HG02759 (cell line): ENCODE measurements around the gene SYTL5.

Experiments
- ATAC-seq: cut with Tn5 transposase; IDR thresholded peaks from one replicate; pipeline ENCODE4 v1.9.1; 2021; ENCODE audit warnings: mild to moderate bottlenecking, moderate library complexity; ENCODE audit not compliant: unreplicated experiment

The SYTL5 gene

GRCh38 chrX:38087594-38087993, 81.2 kb downstream of the SYTL5 start:
- ATAC-seq, result no peak

GRCh38 chrX:38089173-38089982, 83.0 kb downstream of the SYTL5 start:
- ATAC-seq, result no peak

GRCh38 chrX:38095971-38096529, 89.7 kb downstream of the SYTL5 start:
- ATAC-seq, result no peak

- ATAC-seq, result no peak
Measured at GRCh38 chrX:38099688-38100087, 93.3 kb downstream of the SYTL5 start.

- no peak for ATAC-seq
Measured at GRCh38 chrX:38102240-38102639, 95.9 kb downstream of the SYTL5 start.

GRCh38 chrX:38102875-38103274, 96.5 kb downstream of the SYTL5 start:
- ATAC-seq, result no peak

GRCh38 chrX:38103857-38104812, 97.8 kb downstream of the SYTL5 start:
- no peak for ATAC-seq

- ATAC-seq, result no peak
Measured at GRCh38 chrX:38105216-38105725, 98.9 kb downstream of the SYTL5 start.

GRCh38 chrX:38106991-38107655, 100.8 kb downstream of the SYTL5 start:
- ATAC-seq, result no peak

GRCh38 chrX:38108364-38108763, 102.0 kb downstream of the SYTL5 start:
- no peak for ATAC-seq

GRCh38 chrX:38109042-38109898, 102.9 kb downstream of the SYTL5 start:
- ATAC-seq, result no peak

GRCh38 chrX:38110231-38110630, 103.9 kb downstream of the SYTL5 start:
- no peak for ATAC-seq

GRCh38 chrX:38111196-38111595, 104.8 kb downstream of the SYTL5 start:
- ATAC-seq, result no peak

- ATAC-seq, result no peak
Measured at GRCh38 chrX:38112566-38112965, 106.2 kb downstream of the SYTL5 start.

- ATAC-seq, result no peak
Measured at GRCh38 chrX:38116706-38117105, 110.4 kb downstream of the SYTL5 start.

GRCh38 chrX:38117485-38117884, 111.1 kb downstream of the SYTL5 start:
- no peak for ATAC-seq

GRCh38 chrX:38124000-38124399, 117.6 kb downstream of the SYTL5 start:
- no peak for ATAC-seq

- ATAC-seq, result no peak
Measured at GRCh38 chrX:38126179-38126578, 119.8 kb downstream of the SYTL5 start.

GRCh38 chrX:38127961-38128360, 121.6 kb downstream of the SYTL5 start:
- no peak for ATAC-seq

GRCh38 chrX:38129366-38129765, 123.0 kb downstream of the SYTL5 start:
- ATAC-seq, result no peak
